NCI-H1436 treated with DMSO at 0.1 percent for 48 hours (cell line): ENCODE data around the gene GP1BA.
"Not testable (repeated sequence)": the region's sequence is repeated elsewhere in the genome, so short reads cannot be mapped to it uniquely, and the experiment has no call there.

ENCODE experiments used
- DNase-seq: peaks from one replicate; lab custom pipeline; 2025; lab: John Stamatoyannopoulos, UW

GP1BA gene

DNA sequence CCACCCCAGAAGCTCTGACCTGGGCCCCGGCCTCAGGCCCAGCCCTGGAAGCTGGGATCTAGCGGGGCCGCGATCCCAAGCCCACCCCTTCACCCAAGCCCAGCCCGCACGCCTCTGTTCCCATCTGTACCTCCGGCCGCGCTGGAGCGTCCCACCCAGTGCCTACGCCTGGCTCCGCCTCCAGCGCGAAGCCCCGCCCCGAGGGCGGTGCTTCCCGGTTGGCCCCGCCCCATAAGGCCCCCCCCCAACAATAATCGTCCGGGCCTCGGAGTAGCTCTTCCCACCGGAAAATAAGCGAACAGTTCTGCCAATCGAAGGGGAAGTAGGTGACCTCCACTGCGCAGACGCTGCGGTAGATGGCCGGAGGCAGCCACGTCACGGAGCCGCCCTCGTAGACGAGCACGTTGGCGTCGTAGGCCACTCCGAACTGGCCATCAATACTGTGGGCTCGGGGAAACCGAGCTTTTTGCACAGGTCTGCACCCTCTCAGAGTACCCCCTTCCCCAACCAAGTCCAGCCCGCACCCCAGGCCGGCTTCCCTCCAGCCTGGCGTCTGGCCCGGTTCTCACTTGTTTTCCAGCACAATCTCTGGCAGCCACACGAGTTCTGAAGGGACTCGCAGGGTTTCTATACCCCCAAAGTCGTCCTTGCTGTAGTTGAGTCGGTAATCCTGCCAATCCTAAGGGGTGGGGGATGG lies 30.3 kb upstream of the GP1BA start:
- DNase-seq: no peak

DNA sequence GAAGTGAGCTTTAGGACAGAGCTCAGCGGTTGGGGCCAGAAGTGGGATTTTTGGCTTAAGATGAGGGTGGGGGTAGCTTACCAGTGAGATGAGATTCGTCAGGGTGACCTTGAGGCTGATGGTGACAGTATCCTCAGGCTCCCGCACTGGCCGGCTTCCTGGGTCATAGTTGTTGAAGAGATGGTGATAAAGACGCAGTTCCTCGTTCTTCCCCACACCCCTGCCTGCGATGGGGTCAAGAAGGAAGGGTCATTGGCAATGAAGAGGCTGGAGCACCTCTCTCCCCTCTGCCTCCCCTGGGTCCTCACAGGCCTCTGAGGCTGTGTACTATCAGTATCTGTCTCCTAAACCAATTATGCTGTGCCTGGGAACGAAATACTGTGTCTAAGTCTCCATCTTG lies 29.5 kb upstream of the GP1BA start:
- DNase-seq: no peak

DNA sequence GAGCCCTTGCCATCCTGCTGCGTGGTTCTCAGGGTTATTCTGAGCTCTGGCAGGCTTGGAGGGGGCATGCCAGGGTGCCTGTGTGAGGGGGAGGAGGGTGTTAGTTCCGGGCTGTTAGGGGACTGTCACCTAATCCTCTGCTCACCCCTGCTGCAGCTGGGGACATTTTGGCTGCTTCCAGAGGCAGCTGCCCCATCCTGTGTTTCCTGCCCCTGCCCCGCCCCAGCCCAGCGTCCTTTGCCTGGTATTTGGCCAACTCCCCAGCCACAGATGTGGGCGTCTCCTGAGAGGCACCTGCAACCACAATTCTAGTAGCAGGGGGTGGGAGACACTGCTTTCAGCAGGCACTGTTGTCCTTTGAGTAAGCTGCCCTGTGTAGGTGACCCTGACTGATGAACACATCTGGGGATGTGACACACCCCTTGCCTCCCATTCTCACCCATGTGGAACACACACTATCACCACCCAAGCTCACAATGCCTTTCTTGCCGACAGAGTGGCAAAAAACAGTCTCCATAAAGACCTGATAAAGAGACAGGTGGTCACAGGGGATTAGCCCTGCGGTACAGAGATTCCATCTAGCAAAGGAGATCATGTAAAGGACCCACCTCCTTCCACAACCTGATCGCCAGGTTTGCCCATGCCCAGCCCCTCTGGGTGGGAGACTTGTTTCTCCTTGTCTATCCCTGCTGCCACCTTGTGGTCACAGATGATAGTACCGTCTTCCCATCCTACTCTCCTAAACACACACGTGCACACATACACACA lies 28.8 kb upstream of the GP1BA start, which contains the start of gene CHRNE:
TSS of gene CHRNE (minus strand) at position 48 of the 768 bp plus-strand sequence. CDS start at position 13, 35 bp downstream.
- DNase-seq: no peak

DNA sequence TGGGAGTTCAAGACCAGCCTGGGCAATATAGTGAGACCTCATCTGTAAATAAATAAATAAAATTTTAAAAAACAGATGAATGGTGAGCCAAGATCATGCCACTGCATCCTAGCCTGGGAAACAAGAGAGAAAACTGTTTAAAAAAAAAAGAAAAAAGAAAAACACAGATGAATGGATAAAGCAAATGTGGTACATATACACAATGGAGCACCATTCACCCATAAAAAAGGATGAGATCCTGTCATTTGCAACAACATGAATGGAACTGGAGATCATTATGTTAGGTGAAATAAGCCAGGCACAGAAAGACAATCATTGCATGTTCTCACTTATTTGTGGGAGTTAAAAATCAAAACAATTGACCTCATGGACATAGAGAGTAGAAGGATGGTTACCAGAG lies 25.4 kb upstream of the GP1BA start:
- not testable (repeated sequence) for DNase-seq

DNA sequence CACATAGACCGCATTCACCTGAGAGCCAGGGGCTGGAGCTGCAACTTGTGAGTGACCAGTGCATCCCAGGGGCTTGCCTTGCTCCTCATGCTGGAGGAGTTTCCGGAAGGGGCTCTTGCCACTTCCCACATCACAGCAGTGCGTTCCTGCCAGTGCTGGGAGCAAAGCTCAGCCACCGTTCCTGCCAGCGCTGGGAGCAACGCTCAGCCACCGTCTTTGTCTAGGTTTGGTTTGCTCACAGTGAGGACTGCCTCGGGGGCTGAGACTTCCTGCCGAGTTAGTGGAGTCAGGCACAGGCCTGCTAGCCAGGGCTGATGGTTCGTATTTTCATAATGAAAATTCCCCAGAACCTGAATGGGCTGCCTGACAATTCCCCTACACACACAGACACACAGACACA lies 23.8 kb upstream of the GP1BA start:
- DNase-seq: no peak

DNA sequence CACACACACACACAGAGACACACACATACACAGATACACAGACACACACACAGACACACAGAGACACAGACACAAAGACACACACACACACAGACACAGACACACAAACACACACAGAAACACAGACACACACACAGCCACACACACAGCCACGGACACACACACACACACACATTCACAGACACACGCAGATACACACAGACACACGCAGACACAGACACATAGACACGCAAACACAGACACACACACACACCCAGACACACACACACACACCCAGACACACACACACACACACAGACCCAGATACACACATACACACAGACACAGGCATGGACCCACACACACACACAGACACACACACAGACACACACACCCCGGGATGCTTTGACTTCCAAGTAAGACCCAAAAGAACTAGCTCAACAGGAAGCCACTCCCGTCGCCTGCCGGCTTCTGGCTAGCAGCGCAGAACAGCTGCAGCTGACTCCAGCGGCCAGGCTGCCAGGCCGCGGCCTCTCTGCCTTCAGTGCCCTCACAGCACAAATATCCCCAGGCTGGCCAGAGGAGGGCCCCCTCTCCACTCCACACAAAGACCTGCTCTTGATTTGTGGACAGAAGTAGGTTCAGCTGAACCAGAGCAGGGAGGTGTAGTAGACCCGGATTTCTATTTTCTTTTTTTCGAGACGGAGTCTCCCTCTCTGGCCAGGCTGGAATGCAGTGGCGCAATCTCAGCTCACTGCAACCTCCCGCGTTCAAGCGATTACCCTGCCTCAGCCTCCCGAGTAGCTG lies 23.2 kb upstream of the GP1BA start:
- DNase-seq: no peak

DNA sequence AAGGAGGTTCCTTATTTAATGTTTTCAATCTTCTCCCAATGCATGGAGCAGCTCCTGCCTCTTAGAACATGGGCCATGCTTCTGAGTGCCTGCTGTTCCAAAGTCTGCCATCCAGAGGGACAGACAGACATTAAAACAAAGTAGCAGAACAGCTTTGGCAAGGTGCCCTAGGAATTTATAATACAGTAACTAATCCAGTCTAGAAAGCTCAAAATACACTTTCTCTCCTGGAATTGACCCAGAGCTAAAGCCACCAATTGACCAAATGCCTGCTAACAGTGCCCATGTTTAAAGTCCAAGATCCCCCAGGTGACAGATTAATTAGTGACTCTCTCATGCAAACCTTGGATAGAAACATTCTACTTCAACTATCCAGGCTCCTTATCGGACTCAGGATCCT lies 18.1 kb upstream of the GP1BA start:
- no peak for DNase-seq

DNA sequence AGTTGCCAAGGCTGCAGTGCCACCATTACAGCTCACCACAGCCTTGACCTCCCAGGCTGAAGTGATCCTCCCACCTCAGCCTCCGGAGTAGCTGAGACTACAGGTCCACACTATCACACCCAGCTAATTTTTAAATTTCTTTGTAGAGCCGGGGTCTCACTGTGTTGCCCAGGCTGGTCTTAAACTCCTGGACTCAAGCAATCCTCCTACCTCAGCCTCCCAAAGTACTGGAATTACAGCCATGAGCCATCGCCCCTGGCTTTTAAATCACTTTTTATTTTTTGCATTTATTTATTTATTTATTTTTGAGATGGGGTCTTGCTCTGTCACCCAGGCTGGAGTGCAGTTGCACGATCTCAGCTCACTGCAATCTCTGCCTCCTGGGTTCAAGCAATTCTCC lies 17.5 kb upstream of the GP1BA start:
- DNase-seq: not testable (repeated sequence)

DNA sequence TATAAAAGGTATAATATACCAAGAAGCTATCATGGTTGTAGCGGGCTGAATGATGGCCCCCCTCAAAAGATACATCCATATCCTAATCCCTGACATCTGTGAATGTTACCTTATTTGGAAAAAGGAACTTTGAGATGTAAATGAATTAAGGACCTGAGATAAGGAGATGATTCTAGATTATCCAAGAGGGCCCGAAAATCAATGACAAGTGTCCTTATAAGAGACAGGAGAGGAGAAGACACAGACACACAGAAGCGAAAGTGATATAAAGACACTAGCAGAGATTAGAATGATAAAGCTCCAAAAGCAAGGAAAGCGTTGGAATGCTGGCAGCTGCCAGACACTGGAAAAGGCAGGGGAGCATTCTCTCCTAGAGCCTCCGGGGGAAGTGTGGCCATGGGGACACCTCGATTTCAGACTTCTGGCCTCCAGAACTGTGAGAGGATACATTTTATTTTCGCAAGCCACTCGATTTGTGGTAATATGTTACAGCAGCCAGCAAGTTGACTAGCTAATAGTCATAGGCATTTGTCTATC lies 12.5 kb upstream of the GP1BA start:
- DNase-seq: no peak

DNA sequence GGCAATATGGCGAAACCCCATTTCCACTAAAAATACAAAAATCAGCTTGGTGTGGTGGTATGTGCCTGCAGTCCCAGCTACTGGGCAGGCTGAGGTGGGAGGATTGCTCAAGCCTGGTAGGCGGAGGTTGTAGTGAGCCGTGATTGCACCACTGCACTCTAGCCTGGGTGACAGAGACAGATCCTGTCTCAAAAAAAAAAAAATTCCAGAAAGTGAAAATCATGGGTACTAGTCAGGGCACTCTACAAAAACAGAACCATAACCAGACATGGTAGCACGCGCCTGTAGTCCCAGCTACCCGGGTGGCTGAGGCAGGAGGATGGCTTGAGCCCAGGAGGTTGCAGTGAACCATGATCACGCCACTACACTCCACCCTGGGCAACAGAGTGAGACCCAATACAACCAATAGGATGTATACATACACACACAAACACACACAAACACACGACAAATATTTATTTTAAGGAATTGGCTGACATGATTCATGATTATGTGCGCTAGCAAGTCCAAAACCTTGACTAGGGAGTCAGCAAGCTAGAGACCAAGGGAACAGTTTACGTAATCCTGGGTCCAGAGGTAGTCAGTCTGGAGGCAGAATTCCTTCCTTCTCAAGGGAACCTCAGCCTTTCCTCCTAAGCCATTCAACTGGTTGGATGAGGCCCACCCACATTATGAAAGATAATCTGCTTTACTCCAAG lies 11.6 kb upstream of the GP1BA start:
- DNase-seq: no peak

DNA sequence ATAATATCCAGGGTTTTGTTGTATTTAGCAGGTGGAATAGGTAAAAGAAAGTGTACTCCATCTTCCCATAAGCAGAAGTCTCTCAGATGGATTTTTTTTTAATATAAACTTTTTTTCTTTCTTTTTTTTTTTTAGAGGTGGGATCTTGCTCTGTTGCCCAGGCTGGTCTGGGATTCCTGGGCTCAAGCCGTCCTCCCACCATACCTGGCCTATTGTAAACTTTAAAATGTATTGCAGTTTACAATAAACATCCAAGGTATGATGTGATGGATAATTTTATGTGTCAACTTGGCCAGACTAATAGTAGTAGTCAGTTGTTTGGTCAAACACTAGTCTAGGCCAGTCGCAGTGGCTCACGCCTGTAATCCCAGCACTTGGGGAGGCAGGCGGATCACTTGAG lies 10.8 kb upstream of the GP1BA start:
- no peak for DNase-seq

DNA sequence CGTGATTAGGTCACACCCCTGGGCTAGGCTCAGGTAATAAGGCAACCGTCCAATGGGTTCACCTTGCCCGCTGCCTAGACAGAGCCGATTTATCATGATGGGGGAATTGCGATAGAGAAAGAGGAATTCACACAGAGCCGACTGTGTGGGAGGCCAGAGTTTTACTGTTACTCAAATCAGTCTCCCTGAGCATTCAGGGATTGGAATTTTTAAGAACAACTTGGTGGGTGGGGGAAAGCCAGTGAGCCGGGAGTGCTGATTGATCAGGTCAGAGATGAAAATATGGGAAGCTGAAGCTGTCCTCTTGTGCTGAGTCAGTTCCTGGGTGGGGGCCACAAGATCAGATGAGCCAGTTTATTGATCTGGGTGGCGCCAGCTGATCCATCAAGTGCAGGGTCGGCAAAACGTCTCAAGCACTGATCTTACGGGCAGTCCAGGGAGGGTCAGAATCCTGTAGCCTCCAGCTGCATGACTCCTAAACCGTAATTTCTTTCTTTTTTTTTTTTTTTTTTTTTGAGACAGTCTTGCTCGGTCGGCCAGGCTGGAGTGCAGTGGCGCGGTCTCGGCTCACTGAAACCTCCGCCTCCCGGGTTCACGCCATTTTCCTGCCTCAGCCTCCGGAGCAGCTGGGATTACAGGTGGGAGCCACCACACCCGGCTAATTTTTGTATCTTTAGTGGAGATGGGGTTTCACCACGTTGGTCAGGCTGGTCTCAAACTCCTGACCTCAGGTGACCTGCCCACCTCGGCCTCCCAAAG lies 5.3 kb upstream of the GP1BA start:
- DNase-seq: not testable (repeated sequence)

DNA sequence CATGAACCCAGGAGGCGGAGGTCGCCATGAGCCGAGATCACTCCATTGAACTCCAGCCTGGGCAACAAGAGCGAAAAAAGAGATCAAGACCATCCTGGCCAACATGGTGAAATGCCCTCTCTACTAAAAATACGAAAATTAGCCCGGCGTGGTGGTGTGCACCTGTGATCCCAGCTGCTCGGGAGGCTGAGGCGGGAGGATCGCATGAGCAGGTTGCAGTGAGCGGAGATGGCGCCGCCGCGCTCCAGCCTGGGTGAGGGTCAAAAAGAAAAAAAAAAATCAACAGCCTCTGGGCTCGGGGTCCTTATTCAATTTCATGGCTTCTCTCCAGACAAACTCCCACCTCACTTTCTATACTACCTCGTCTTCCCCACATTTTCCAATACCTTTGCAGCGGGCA lies 3.2 kb upstream of the GP1BA start:
- DNase-seq: no peak

DNA sequence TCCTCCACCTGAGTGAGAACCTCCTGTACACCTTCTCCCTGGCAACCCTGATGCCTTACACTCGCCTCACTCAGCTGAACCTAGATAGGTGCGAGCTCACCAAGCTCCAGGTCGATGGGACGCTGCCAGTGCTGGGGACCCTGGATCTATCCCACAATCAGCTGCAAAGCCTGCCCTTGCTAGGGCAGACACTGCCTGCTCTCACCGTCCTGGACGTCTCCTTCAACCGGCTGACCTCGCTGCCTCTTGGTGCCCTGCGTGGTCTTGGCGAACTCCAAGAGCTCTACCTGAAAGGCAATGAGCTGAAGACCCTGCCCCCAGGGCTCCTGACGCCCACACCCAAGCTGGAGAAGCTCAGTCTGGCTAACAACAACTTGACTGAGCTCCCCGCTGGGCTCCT lies 679 bp downstream of the GP1BA start:
- DNase-seq: no peak

DNA sequence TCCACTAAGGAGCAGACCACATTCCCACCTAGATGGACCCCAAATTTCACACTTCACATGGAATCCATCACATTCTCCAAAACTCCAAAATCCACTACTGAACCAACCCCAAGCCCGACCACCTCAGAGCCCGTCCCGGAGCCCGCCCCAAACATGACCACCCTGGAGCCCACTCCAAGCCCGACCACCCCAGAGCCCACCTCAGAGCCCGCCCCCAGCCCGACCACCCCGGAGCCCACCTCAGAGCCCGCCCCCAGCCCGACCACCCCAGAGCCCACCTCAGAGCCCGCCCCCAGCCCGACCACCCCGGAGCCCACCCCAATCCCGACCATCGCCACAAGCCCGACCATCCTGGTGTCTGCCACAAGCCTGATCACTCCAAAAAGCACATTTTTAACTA lies 1.6 kb downstream of the GP1BA start:
- no peak for DNase-seq

DNA sequence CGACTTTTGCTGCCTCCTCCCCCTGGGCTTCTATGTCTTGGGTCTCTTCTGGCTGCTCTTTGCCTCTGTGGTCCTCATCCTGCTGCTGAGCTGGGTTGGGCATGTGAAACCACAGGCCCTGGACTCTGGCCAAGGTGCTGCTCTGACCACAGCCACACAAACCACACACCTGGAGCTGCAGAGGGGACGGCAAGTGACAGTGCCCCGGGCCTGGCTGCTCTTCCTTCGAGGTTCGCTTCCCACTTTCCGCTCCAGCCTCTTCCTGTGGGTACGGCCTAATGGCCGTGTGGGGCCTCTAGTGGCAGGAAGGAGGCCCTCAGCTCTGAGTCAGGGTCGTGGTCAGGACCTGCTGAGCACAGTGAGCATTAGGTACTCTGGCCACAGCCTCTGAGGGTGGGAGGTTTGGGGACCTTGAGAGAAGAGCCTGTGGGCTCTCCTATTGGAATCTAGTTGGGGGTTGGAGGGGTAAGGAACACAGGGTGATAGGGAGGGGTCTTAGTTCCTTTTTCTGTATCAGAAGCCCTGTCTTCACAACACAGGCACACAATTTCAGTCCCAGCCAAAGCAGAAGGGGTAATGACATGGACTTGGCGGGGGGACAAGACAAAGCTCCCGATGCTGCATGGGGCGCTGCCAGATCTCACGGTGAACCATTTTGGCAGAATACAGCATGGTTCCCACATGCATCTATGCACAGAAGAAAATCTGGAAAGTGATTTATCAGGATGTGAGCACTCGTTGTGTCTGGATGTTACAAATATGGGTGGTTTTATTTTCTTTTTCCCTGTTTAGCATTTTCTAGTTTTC lies 2.3 kb downstream of the GP1BA start:
- no peak for DNase-seq

DNA sequence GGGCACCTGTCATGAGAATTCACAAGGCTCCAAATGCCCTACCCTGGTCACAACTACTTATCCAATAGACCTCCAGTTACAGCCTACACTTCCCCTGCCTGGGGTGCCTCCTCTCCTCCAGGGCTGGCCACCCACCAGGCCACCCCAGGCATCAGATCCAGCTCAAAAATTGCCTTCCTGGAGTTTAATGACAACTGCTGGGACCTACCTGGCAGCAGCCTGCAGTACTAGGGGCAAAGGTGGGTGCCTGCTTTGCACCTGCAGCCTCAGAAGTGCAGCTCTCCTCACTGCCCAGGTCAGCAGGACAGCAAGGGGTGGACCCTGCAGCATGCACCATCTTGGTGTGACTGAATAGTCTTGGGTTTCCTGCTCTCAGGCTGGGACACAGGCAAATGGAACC lies 3.6 kb downstream of the GP1BA start:
- no peak for DNase-seq

DNA sequence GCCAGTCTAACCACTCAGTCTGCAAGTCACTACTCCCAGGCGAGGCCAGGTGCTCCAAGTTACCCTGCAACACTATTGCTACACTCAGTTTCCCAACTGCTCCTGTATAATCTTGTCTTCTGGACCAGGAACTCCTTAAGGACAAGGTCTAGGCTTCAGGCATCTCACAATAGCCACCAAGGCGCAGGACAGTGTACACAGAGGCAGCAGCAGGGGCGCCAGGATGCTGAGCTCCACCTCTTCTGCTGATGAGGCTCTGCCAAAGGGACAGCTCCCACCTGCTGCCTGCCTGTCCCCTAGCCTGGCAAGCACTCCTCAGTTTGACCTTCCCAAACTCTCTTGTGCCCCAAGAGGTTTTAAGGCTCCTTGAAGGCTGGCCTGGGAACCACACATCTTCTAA lies 4.4 kb downstream of the GP1BA start:
- no peak for DNase-seq

DNA sequence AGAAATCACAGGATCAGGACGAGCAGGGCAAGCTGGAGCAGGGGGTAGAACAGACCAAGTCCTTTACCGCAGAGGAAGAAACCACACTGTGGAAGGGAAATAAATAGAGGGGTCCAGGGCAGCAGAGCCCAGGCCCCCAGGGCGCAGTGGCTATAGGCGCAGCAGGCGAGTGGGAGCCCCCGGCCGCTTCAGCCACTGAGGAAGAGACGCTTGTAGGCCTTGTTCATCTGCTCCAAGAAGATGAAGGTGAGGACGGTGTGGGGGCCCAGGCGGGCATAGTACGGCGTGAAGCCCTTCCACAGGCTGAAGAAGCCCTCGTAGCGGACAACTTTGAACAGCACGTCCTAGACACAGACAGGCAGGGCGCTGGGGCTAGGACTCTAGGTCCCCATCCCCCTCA lies 5.5 kb downstream of the GP1BA start:
- no peak for DNase-seq

DNA sequence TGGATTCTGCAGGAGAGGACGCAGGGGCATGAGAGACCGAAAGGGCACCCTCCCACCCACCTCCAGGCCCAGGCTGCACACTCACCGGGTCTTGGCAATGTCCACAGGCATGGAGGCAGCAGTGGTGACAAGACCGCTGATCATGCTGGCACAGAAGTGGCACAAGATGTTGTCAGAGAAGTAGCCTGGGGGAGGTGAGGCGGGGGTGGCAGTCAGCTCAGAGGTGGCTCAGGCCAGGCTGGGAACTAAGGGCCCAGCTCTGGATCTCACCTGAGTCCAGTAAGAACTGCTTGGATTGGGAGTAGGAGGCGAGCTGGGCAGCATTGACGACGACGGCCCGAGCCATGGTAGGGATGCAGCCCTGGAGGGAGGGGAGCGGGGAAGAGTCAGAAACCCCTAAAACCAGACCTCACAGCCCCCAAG lies 6.0 kb downstream of the GP1BA start:
- DNase-seq: no peak
